HepG2 (cell line): ENCODE data around the gene RBM14. TPM values are rescaled to one million over a fixed set of nuclear protein-coding genes. Genes with fewer than 3 reads are reported as not detected.
A peak's percentile ranks its signal among the peaks of the same experiment; 100 is the strongest.

Experiments
- CHD2 ChIP-seq: IDR thresholded peaks from 2 replicates; pipeline ENCODE4 v1.6.1; 2011; ENCODE audit warnings: low read depth, low read length, improper control_type of control experiment
- MBD4 ChIP-seq: IDR thresholded peaks from 2 replicates; pipeline ENCODE4 v1.6.1; 2012; ENCODE audit warnings: low read length, inconsistent platforms, borderline replicate concordance
- PHF20 ChIP-seq: sonication (generic); formaldehyde crosslinking; IDR thresholded peaks from 2 replicates; pipeline ENCODE4 v1.5.0; 2020; ENCODE audit warnings: mild to moderate bottlenecking, missing genetic modification reagents
- SMC3 ChIP-seq: IDR thresholded peaks from 2 replicates; pipeline ENCODE4 v1.6.1; 2011; ENCODE audit warnings: low read length, improper control_type of control experiment
- ZNF44 ChIP-seq: sonication (generic); formaldehyde crosslinking; IDR thresholded peaks from 2 replicates; pipeline ENCODE4 v1.5.1; 2020; ENCODE audit warnings: mild to moderate bottlenecking, missing genetic modification reagents
- ZNF709 ChIP-seq: sonication (generic); formaldehyde crosslinking; IDR thresholded peaks from 2 replicates; pipeline ENCODE4 v1.5.0; 2020; ENCODE audit warnings: mild to moderate bottlenecking, missing genetic modification reagents
- ZNF747 ChIP-seq: sonication (generic); formaldehyde crosslinking; IDR thresholded peaks from 2 replicates; pipeline ENCODE4 v1.8.1; 2023; ENCODE audit warnings: missing genetic modification reagents, mild to moderate bottlenecking, borderline replicate concordance
- polyA plus RNA-seq, 8 experiments: library from polyadenylated mRNA; depleted of rRNA in 3 of 8; stranded (reverse) in 7 of 8; unstranded in 1 of 8; fragments of >200 nt; fragmentation: Illumina TruSeq in 4 of 8; extraction: Trizol in 4 of 8; gene quantifications; 2 replicates each; pipeline versions ENCODE4 v1.2.1 to v1.2.3, GENCODE V29; 2011 to 2016; ENCODE audit warnings: low read depth in 4 of 8, missing spikeins in 1 of 8, mixed read lengths in 1 of 8; ENCODE audit not compliant: insufficient read depth in 1 of 8
- total RNA-seq, 5 experiments: library from RNA; depleted of rRNA; stranded (reverse); fragments of >200 nt; fragmentation: Illumina TruSeq; extraction: Trizol; gene quantifications; 2 replicates each; pipeline ENCODE4 v1.2.3, GENCODE V29; 2016; ENCODE audit warnings: low read depth in 1 of 5
- TF ChIP-seq, protein P1 (sequence below): sonication (generic); formaldehyde crosslinking; IDR thresholded peaks from 2 replicates; pipeline ENCODE4 v1.8.1; 2023; ENCODE audit warnings: missing genetic modification reagents, mild to moderate bottlenecking, borderline replicate concordance
- TF ChIP-seq, protein P2 (sequence below): sonication (generic); formaldehyde crosslinking; IDR thresholded peaks from 2 replicates; pipeline ENCODE4 v1.5.0; 2020; ENCODE audit warnings: missing genetic modification reagents, mild to moderate bottlenecking, borderline replicate concordance
- TF ChIP-seq, protein P3 (sequence below): IDR thresholded peaks from 2 replicates; pipeline ENCODE4 v1.6.1; 2016; ENCODE audit warnings: low read depth, missing genetic modification reagents, missing compliant biosample characterization
- TF ChIP-seq, protein P4 (sequence below): IDR thresholded peaks from 2 replicates; pipeline ENCODE4 v1.6.1; 2016; ENCODE audit warnings: missing biosample characterization, missing genetic modification reagents, low read depth
- TF ChIP-seq, protein P5 (sequence below): sonication (generic); formaldehyde crosslinking; IDR thresholded peaks from 2 replicates; pipeline ENCODE4 v1.5.0; 2020; ENCODE audit warnings: mild to moderate bottlenecking, missing genetic modification reagents

RBM14 gene
- total and polyA plus RNA-seq, 2 of the 13 experiments (the other 11 are each of a cell fraction or from before 2014, with no cell fraction given), result 12.7 to 44.1 TPM

DNA sequence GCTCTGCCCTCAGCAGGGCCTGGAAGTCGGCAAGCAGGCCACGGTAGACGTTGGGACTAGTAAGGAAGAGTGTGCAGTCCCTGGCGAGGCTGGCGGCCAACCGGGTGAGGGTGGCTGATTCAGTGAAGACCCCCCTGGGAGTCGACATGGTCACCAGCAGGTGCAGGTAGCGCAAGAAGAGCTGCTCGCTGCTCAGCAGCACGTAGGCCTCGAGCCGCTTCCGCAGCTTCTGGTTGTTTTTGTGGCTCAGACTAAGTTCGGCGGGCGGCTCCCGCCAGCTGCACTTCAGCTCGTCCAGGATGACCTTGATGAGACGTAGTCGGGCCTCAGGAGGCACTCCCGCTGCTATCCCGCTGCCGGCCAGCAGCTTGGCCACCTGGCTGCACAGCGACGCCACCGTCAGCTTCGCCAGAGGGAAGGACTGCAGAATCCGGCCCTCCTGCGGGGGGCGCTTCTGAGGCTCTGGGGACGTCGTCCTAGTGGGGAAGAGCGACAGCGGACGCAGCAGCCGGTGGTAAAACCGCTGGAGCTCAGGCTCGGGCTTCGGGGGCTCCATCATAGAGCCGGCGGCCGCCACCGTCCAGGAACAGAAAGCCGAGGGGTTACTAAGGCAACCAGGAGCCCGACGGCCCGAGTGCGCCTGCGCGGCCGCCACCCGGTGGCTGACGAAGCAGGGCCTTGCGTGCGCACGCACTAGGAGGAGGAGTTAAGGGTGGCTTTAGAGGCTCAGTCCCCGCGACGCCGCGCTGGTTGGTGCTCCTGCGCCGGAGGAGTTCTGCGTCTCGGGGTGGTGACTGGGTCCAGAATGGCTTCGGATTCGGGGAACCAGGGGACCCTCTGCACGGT lies 23.8 kb upstream of the RBM14 start, which contains the start of the genes CCDC87 and CCS (continued):
- TF ChIP-seq, protein P1, sequence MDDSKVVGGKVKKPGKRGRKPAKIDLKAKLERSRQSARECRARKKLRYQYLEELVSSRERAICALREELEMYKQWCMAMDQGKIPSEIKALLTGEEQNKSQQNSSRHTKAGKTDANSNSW (CRISPR knock-in tag), result no peak
- TF ChIP-seq MBD4 (no peak), SMC3 (no peak), ZNF747 (CRISPR knock-in tag) (peak; percentile 91), PHF20 (CRISPR knock-in tag) (peak; percentile 72), ZNF709 (CRISPR knock-in tag) (peak; percentile 97), ZNF44 (no peak), CHD2 (no peak)
- TF ChIP-seq, protein P2, sequence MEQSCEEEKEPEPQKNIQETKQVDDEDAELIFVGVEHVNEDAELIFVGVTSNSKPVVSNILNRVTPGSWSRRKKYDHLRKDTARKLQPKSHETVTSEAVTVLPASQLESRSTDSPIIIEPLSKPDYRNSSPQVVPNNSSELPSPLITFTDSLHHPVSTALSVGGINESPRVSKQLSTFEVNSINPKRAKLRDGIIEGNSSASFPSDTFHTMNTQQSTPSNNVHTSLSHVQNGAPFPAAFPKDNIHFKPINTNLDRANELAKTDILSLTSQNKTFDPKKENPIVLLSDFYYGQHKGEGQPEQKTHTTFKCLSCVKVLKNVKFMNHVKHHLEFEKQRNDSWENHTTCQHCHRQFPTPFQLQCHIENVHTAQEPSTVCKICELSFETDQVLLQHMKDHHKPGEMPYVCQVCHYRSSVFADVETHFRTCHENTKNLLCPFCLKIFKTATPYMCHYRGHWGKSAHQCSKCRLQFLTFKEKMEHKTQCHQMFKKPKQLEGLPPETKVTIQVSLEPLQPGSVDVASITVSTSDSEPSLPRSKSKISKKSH (CRISPR knock-in tag), result peak; percentile 78; the same call in 1 of the 2 replicates
- TF ChIP-seq, protein P3, sequence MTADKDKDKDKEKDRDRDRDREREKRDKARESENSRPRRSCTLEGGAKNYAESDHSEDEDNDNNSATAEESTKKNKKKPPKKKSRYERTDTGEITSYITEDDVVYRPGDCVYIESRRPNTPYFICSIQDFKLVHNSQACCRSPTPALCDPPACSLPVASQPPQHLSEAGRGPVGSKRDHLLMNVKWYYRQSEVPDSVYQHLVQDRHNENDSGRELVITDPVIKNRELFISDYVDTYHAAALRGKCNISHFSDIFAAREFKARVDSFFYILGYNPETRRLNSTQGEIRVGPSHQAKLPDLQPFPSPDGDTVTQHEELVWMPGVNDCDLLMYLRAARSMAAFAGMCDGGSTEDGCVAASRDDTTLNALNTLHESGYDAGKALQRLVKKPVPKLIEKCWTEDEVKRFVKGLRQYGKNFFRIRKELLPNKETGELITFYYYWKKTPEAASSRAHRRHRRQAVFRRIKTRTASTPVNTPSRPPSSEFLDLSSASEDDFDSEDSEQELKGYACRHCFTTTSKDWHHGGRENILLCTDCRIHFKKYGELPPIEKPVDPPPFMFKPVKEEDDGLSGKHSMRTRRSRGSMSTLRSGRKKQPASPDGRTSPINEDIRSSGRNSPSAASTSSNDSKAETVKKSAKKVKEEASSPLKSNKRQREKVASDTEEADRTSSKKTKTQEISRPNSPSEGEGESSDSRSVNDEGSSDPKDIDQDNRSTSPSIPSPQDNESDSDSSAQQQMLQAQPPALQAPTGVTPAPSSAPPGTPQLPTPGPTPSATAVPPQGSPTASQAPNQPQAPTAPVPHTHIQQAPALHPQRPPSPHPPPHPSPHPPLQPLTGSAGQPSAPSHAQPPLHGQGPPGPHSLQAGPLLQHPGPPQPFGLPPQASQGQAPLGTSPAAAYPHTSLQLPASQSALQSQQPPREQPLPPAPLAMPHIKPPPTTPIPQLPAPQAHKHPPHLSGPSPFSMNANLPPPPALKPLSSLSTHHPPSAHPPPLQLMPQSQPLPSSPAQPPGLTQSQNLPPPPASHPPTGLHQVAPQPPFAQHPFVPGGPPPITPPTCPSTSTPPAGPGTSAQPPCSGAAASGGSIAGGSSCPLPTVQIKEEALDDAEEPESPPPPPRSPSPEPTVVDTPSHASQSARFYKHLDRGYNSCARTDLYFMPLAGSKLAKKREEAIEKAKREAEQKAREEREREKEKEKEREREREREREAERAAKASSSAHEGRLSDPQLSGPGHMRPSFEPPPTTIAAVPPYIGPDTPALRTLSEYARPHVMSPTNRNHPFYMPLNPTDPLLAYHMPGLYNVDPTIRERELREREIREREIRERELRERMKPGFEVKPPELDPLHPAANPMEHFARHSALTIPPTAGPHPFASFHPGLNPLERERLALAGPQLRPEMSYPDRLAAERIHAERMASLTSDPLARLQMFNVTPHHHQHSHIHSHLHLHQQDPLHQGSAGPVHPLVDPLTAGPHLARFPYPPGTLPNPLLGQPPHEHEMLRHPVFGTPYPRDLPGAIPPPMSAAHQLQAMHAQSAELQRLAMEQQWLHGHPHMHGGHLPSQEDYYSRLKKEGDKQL, result peak; percentile 29; the same call in 1 of the 2 replicates
- TF ChIP-seq, protein P4, sequence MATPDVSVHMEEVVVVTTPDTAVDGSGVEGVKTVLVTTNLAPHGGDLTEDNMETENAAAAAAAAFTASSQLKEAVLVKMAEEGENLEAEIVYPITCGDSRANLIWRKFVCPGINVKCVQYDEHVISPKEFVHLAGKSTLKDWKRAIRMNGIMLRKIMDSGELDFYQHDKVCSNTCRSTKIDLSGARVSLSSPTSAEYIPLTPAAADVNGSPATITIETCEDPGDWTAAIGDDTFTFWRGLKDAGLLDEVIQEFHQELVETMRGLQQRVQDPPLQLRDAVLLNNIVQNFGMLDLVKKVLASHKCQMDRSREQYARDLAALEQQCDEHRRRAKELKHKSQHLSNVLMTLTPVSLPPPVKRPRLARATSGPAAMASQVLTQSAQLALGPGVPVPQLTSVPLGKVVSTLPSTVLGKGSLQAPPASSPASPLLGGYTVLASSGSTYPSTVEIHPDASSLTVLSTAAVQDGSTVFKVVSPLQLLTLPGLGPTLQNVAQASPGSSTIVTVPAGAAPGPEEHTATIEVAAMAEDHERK (CRISPR knock-in tag), result peak; percentile 35; the same call in 1 of the 2 replicates
- TF ChIP-seq, protein P5, sequence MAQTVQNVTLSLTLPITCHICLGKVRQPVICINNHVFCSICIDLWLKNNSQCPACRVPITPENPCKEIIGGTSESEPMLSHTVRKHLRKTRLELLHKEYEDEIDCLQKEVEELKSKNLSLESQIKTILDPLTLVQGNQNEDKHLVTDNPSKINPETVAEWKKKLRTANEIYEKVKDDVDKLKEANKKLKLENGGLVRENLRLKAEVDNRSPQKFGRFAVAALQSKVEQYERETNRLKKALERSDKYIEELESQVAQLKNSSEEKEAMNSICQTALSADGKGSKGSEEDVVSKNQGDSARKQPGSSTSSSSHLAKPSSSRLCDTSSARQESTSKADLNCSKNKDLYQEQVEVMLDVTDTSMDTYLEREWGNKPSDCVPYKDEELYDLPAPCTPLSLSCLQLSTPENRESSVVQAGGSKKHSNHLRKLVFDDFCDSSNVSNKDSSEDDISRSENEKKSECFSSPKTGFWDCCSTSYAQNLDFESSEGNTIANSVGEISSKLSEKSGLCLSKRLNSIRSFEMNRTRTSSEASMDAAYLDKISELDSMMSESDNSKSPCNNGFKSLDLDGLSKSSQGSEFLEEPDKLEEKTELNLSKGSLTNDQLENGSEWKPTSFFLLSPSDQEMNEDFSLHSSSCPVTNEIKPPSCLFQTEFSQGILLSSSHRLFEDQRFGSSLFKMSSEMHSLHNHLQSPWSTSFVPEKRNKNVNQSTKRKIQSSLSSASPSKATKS (CRISPR knock-in tag), result no peak
